Ecto neural progenitor cell (in vitro differentiated cells): ENCODE results near the gene MYL3.
"Not testable (repeated sequence)": the region's sequence is repeated elsewhere in the genome, so short reads cannot be mapped to it uniquely, and the experiment has no call there.

Experiments
- DNase-seq: peaks from one replicate; pipeline ENCODE4 v3.0.0-alpha.2; 2018; ENCODE audit warnings: low spot score

The MYL3 gene

DNA sequence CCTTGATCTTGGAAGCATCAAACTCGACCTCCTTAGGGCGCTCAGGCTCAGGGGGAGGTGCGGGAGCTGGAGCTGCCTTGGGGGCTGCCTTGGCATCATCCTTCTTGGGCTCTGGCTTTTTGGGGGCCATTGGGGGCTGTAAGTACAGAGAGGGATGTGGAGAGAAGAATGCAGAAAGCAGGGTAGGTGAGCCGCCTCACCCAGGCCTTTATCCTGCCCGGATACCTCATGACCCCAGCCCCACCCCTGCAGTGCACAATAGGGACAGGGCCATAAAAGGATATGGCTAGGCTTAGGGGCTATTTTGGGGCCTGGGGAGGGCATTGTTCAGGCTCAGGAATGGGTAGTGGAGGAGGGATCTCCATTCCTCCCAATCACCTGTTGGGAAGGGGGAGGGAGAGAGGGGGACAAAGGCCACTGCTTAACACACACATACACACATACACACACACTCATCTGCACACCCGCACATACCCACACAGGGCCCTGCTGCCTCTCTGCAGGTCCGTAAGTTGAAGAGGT, at the start of gene MYL3:
MYL3 (minus strand) TSS at position 184 of the 522 bp plus-strand sequence; CDS start at position 130, 54 bp downstream.
- DNase-seq, result no peak

DNA sequence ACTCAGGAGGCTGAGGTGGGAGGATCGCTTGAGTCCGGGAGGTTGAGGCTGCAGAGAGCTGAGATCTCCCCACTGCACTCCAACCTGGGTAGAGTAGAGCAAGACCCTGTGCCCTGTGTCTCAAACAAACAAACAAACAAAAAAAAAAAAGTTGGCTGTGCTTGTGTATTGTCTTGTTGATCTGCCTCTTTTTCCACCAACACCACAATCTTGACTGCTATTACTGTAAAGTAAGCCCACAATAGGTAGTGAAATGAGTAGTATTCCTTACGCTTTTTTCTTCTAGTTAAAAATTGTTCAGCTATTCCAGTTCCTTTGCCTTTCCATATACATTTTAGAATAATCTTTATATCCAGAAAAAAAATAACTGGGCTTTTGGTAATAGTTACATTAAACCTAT, 49.7 kb upstream of the MYL3 start:
- DNase-seq, result no peak

DNA sequence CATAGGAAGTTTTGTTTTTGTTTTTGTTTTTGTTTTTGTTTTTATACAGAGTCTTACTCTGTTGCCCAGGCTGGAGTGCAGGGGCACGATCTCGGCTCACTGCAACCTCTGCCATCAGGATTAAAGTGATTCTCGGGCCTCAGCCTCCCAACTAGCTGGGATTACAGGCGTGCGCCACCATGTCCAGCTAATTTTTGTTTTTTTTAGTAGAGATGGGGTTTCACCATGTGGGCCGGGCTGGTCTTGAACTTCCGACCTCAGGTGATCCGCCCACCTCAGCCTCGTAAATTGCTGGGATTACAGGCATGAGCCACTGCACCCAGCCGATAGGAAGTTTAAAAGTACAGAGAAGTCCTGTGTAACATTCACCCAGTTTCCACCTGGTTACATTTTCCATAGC, 47.7 kb upstream of the MYL3 start:
- DNase-seq, result not testable (repeated sequence)

DNA sequence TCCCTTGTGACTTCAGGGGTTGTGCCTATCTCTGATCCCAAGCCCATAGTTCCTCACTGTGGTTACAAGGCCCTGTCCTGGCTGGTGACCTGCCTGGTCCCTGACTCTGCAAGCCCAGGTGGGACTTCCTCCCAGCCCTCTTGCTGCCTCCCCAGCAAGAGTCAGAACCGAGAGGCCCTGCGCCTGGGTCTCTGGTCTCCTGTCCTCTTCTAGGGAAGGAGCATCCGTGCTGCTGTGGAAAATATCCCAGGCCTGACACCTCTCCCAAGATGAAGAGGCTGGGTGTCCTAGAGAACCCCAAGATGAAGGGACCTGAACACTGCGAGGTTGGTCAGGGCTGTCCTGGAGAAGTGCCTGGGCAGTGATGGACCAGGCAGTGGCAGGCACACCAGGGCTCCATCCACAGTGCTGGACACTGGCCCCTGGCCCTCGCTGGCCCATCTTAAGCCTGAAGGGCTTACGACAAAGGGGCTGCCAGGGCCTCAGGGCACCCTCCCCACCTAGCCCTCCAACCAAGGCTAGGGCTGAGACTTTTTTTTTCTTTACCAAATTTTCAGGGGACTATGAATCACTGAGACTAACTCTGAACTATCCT, 47.0 kb upstream of the MYL3 start:
- DNase-seq, result no peak

DNA sequence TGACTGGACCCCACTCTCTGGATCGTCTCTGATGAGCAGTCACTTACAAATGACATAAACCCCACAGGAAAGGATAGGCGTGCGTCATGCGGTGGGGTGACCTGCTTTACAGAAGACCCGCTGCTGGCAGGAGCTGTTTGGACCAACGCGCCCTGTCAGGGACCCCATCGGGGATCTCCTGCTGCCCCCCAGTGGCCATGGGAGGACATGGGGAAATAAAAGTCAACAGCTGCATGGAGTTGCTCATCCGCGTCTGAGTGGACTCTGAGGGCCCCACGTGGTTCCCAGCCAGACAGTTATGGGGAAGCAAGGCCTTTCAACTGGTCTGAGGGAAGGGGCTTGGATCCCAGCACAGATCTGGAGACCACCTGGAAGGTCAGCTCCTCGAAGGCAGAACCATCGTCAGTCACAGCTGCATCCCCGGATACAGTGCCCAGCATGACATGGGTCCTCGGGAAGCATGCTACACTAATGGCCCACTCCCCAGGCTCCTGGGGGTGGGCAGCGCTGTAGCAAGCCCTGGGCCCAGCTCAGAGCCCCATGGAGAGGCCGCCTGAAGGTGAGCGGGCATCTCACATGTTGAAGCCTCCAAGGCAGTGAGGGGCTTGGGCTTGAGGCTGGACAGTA, 46.4 kb upstream of the MYL3 start:
- peak; percentile 91 for DNase-seq

DNA sequence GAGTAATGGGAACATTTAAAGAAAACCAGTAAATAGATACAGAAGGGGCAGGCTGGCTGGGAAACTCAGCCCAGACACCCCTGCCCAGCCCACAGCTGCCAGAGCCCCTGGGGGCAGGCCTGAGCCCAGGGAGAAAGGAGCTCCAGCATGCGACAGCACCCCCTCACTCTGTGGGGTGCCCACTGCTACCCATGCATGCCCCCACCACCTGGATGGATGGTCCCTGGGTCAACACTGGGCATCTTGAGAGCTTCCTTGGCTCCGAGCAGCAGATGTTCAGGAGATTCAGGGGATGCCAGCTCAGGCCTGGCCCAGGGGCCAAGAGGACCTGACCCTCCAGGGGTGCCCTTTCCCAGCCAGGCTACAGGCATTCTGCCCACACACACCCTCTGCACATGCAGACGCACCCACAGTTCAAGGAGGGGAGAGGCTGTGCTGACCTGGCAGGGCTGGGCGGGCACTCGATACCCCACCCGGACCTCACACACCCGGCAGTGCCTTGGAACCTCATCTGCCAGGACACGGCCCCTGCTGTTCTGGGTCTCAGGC, 45.8 kb upstream of the MYL3 start:
- no peak for DNase-seq

DNA sequence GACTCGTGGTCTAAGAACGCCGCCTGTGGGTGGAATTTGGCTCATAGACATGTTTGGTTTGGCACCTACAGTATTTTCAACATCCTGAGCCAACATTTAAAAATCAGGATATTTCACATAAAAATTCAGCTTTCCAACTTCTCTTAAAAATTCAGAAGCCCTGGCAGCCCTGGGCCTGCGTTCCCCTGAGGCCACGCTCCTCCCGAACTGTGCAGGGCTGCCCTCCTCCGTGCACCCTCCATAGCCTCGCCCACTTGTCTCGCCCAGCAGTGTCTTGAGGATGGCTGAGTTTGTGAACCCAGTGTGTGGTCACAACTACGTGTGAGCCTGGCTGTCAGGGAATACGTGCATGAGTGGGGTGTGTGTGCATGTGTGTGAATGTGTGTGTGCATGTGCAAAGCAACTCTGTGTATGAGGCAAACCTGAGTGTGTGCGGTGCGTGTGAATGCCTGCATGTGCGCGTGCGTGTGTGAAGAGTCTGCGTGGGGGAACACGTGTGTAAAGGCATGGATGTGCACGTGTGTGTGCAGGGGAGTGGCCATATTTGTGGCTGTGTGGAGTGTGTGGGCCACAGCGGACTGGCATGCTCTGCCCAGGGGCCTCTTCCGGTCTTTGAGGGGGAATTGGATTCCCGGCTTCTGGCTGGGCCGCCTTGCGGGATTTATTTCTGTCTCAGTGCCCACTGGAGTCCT, 45.2 kb upstream of the MYL3 start:
- no peak for DNase-seq

DNA sequence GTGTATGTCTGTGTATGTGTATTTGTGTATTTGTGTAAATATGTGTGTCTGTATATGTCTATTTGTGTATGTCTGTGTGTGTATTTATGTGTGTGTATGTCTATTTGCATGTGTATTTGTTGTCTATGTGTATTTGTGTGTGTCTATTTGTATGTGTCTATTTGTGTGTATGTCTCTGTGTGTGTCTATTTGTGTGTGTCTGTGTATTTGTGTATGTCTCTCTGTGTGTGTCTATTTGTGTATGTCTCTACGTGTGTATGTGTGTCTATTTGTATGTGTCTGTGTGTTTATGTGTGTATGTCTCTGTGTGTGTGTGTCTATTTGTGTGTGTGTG, 44.7 kb upstream of the MYL3 start:
- DNase-seq, result no peak

DNA sequence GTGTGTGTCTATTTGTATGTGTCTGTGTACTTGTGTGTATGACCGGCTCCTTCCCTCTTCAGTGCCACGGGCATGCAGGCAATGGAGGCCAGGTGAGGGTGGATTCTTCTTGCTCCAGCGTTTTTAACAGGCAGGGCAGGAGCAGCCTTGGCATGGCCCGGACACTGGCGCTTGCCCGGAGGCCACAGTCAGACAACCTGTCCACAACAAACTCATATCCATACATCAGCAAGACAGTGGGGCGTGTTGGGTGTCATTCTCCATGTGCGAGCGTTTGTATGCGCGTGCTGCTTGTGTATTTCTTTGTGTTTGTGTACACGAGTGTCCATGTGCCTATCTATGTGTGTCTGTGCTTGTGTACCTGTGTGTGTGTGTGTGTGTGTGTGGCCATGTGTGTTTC, 44.0 kb upstream of the MYL3 start:
- no peak for DNase-seq

DNA sequence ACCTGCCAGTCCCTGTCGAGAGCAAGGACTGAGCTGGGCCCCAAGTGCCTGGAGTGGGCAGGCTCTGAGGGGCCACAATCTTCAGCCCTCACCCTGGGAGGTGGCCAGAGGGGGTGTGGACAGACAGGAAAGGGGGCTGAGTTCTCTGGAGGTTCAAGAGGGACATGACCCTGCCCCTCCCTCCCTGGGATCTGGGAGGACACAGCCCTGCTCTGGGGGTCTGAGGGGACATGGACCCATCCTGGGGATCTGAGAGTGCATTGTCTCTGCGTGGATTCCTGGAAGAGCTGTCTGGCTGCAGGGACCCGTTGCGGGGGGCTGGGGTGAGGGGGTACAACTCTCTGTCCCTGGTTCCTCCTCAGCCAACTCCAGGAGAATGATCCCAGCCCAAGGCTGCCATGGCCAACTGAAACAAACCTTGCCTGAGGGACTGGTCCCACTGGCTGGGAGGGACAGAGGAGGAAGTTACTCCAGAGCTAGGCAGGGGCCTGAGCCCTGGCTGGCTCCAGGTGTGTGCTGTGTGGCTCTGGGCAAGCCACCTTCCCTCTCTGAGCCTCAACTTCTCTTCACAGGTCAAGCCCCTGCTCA, 43.3 kb upstream of the MYL3 start:
- no peak for DNase-seq

DNA sequence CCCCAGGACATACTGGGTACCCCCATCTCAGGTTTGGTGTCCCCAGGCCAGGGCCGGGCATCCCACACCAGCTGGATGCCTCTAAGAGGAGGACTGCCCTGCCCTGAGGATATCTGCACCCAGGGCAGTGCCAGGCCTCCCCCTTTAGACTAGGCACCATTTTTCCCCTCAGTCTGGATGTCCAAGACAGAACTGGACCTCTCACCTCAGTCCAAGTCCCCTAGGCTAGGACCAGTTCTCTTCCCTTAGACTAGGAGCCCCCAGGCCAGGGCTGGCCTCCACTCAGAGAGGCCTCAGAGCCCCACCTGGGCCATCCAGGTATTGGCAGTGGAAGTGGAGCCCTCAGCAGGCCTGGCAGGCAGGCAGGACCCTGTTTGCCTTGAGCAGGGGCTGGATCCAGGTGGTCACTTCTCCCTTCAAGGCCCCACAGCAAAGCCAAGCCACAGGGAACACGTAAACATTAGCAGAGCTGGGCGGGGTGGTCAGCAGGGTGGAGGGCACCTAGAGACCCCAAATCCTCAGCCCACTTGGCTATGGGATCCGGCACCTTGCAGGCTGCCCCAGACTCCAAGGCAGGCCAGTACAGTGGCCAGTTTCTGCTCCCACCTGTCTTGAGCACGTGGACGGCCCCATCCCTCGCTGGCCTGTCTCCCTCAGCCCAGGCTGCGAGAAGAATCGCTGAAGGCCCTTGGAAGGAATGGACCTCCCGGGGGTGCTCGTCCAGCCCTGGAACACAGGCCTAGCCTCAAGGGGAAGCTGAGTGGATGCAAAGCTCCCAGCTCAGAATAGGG, 42.6 kb upstream of the MYL3 start:
- DNase-seq, result no peak

DNA sequence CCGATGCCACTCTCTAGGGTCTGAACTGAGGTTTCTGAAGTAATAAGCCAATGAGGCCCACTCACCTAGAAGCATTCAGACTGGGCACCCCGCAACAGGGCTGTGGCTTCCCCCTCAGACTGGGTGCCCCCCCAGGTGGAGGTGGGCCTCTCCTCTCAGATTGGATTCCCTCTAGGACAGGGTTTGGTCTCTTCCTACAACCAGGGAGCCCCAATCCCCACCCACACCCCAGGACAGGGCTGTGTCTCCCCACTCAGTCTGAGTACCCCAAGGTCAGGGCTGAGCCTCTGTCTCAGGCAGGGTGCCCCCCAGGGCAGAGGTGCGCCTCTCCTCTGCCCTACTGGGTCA, 41.9 kb upstream of the MYL3 start:
- DNase-seq, result no peak

DNA sequence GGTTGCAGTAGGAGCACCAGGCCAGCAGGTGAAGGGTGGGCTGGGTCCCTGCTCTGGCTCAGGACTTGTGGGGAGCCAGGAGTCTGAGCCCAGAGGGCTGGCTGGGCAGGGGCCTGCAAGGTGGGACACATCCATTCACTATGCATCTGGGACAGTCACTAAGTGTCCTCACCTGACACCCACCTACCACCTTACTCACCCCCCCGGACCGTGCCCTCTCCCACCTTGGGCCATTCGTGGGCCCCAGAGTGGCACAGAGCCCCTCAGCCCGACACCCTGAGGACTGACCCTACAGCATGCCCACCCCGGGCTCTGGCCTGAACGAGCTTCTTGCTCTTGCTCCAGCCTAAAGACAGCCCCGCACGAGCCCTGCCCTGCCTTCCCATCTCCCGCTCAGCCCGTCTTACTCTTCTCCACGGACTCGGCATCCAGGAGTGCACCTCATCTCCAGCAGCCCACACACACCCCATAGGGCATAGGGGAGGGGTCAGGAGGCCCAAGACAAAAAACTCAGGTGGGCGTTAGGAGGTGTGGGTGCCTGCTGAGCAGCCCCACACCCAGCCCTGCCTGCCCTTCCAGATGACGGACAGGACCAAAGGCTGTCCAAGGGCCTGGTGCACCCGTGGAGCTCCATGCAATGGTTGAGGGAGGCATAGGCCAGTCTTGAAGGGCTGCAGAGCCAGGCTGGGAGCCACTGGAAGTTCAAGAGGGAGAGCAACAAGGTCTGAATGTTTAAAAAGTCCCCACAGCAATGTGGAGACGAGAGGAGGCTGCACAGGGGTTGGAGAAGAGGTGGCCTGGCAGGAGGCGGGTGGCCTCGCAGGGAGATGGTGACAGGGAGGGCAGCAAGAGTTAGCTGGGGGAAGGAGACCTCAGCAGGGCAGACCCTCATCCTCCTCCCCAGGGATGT, 41.3 kb upstream of the MYL3 start:
- DNase-seq, result no peak

DNA sequence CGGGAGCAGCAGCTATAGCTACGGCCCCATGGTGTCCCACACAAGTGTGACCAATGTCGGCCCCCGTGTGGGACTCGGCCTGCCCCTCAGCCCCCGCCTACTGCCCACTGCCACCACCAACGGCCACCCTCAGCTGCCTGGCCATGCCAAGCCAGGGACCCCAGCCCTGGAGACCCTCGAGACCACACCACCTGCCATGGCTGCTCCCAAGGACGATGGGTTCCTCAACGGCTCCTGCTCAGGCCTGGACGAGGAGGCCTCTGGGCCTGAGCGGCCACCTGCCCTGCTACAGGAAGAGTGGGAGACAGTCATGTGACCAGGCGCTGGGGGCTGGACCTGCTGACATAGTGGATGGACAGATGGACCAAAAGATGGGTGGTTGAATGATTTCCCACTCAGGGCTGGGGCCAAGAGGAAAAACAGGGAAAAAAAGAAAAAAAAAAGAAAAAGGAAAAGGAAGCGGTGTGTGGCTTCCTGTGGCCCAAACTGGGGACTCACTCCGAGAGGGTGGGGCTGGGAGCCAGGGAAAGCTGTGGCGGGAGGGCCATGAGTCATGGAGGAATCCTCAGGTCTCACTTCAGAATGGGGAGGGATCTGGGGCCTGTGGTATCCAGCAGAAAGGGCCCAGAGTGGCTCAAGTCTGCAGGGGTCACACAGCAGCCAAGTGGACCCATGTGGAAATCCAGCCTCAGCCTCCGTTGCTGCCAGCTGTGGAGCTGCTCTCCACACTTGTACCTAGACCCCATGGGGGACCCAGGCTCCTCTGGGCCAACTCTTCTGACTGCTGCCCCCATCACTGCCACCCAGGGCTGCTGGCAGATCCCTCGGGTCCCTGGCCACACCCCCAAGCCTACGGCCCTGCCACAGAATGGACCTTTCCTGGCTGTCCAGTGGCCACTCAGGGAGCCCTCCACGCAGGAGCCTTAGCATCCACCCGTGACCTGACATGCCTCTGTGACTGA, 40.4 kb upstream of the MYL3 start:
- no peak for DNase-seq

DNA sequence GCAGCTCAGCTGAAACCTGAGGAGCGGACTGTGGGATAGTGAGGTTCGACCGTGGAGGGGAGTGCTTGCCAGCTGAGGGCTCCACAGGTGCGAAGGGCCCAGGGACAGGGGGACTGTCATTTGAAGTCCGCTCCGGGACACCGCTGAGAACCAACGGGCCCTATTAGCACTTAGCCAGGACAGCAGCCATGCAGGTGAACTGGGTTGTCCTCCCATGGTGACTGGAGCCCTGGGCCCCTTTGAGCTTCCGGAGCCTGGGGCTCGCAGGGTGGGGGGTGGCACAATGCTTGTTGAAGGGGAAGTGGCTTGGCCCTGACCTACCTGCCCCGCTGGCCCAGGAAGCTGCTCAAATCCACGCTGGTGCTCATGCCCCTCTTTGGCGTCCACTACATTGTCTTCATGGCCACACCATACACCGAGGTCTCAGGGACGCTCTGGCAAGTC, 39.0 kb upstream of the MYL3 start:
- DNase-seq, result no peak

DNA sequence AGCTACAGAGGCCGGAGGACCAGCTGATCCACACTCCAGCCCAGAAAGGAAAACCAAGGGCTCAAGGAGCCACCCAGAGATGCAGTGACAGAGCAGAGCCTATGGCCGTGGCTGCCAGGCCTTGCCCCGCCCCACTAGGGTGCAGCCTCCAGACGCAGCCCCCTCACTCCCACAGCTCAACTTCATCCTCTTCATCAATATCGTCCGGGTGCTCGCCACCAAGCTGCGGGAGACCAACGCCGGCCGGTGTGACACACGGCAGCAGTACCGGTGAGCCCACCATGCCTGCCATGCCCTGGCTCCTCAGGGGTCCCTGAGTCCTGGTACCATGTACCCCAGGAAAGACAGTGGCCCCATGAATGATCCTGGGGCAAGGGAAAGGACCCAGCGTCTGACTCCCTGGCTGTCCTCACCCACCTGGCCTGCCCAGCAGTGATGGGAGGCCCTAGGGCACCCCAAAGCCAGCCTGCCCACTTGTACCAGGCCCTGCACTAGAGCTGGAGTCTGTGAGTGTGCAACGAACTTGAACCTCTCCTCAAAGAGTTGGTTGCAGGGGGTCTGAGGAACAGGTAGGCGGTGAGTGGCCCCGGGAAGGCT, 38.4 kb upstream of the MYL3 start:
- no peak for DNase-seq

DNA sequence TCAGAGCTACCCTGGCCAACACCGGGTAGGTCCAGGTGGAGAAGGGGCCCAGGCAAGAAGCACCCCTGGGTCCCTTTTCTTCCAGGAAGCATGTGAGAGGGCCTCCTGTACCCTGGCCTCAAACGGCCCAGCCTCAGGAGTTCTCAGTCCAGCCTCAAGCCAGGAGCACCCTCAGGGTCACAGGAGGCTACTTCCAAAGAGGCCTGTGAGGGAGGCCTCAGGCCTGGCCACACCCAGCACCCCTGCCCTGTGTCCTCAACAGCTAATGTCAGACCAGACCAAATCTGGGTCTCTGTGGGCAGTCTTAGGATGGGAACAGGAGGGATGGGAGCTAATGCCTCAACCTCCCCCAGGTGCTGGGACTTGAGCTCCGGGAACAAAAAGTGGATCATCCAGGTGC, 37.8 kb upstream of the MYL3 start:
- DNase-seq, result no peak

DNA sequence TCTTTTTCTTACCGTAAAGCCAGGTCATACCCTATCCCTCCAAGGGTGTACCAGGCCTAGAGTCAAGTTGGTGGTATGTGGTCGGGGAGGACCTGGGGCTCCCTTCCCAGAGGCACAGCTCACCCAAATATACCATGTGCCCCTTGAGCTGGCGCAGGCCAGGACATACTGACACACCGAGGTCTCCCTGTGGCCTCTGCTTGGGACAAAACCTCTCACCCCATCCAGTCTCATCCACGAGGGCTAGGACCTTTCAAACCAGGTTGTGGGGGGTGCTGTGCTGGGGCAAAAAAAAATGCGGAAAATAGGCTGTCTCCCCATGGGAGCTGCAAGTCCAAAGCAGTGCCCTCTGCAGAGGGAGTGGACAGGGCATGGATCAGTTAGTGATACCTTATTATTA, 37.1 kb upstream of the MYL3 start:
- DNase-seq, result no peak

DNA sequence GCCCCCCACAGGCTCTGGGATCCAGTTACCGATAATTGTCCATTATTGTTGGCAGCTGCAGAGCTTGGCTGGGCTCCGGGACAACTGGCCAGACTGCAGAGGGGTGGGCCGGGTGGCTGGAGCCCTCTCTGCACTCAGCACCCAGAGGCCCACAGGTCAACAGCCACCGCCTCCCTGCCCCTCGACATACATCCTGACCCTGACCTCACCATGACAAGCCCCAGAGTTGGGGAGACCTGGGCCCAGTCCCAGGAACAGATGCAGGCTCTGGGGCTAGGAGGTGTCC, 36.7 kb upstream of the MYL3 start:
- no peak for DNase-seq
